Right lobe of liver (tissue), 6 donors: Measurements from ENCODE around the gene RIPK3. TPM values are rescaled to one million over a fixed set of nuclear protein-coding genes. Genes with fewer than 3 reads are reported as not detected.

Source experiments
- ATAC-seq, 4 donors: fragments of 200-7000 bp; cut with Tn5 transposase; one replicate each; pipeline ENCODE4 v1.9.1; 2020; ENCODE audit warnings: mild to moderate bottlenecking in 4 of 4, moderate library complexity in 4 of 4
- DNase-seq, 3 donors: peaks; one replicate each; pipeline ENCODE4 v3.0.0-alpha.2; 2020
- H3K27ac ChIP-seq, 3 donors: fragments of 200-600 bp; one replicate each; pipeline ENCODE4 v1.8.0; 2022
- H3K27me3 ChIP-seq, 2 donors: fragments of 200-600 bp; one replicate each; pipeline ENCODE4 v1.8.0; 2022
- H3K36me3 ChIP-seq, 4 donors: fragments of 200-600 bp; sonication (generic) in 1 of 4; one replicate each; pipeline versions ENCODE4 v1.5.1 to v1.8.0; 2017 to 2022; ENCODE audit warnings: control low read depth in 1 of 4
- H3K4me1 ChIP-seq, 4 donors: fragments of 200-600 bp; sonication (generic) in 1 of 4; one replicate each; pipeline versions ENCODE4 v1.5.1 to v1.8.0; 2017 to 2022; ENCODE audit warnings: control low read depth in 1 of 4
- H3K4me3 ChIP-seq, 3 donors: fragments of 200-600 bp; one replicate each; pipeline ENCODE4 v1.8.0; 2022
- H3K9me3 ChIP-seq, 4 donors: fragments of 200-600 bp; sonication (generic) in 1 of 4; one replicate each; pipeline versions ENCODE4 v1.5.1 to v1.8.0; 2017 to 2022; ENCODE audit warnings: control low read depth in 1 of 4
- POLR2A ChIP-seq: fragments of 450-650 bp; IDR thresholded peaks from one replicate; pipeline ENCODE4 v1.6.1; 2017; ENCODE audit warnings: antibody characterized with exemption, mild to moderate bottlenecking
- WGBS: methylation state at CpG from one replicate; pipeline ENCODE4 v1.1.6; 2018; ENCODE audit warnings: low coverage, low lambda C conversion rate; ENCODE audit not compliant: insufficient coverage; ENCODE audit errors: missing lambda C conversion rate; 5-methylcytosine and 5-hydroxymethylcytosine counted together
- intact Hi-C, 2 donors: fragments of 100-400 bp; cut with DNase I; formaldehyde crosslinking; loops; one replicate each; pipeline versions ENCODE4 v1.11.2 to v1.14.1; 2022
- total RNA-seq, 6 experiments: library from RNA; depleted of rRNA in 2 of 6; stranded (reverse); fragments of >200 nt in 2 of 6; fragmentation: NEBNext Ultra II Directional in 3 of 6; extraction: Animal tissue kit (Norgen Biotek cat#: 25700) in 3 of 6; gene quantifications; one replicate each; pipeline versions ENCODE4 v1.1.0 to v1.2.4, GENCODE V29; 2016 to 2023
- TF ChIP-seq, protein P1 (sequence below), 4 donors: fragments of 200-600 bp in 3 of 4; fragments of 450-650 bp in 1 of 4; IDR thresholded peaks; one replicate each; pipeline versions ENCODE4 v1.5.1 to v1.8.0; 2016 to 2022; ENCODE audit warnings: antibody characterized with exemption in 4 of 4, mild to moderate bottlenecking in 2 of 4
- donor health status: DM: no; HTN: yes; CAD: no.
- donor health status: DM: no; HTN: no; CAD: no.
- donor health status: DM: no; HTN: no; CAD: no.
- donor health status: DM: no; HTN: yes; CAD: no.
- donor health status: DM: no; HTN: yes; CAD: no.

The RIPK3 gene
- total RNA-seq, 6 experiments from 2014 or later: 0.70 to 1.6 (median 0.90) TPM

DNA sequence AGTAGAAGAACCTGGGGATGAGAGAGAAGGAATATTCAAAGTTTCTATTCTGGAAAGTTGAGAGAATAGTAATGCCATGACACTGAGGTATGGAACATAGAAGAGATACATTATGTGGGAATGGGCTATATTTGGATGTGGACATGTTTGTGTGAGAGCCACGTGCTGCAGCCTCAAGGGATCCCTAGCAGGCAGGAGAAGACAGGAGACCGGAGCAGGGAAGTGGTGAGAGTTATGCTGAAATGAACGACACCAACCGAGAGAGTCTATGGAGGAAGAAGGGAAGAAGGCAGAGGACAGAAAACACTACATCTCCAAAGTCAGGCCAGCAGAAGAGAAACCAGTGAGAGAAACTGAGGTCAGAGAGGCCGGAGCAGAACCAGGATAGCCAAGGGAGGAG, 10.0 kb upstream of the RIPK3 start:
- Histone ChIP-seq H3K27me3 (no peaks in the 10 kb centered on the region), H3K9me3 (no peaks in the 10 kb centered on the region), H3K27ac (no peak overlapping the region), H3K36me3 (no peaks in the 10 kb centered on the region), H3K4me3 (no peak overlapping the region), H3K4me1 (peaks cover 0 to 4% (median 0%) of the 10 kb centered on the region in 4 donors)
- no peak for ATAC-seq
- DNase-seq: no peak
- TF ChIP-seq POLR2A: no peak
- TF ChIP-seq, protein P1, sequence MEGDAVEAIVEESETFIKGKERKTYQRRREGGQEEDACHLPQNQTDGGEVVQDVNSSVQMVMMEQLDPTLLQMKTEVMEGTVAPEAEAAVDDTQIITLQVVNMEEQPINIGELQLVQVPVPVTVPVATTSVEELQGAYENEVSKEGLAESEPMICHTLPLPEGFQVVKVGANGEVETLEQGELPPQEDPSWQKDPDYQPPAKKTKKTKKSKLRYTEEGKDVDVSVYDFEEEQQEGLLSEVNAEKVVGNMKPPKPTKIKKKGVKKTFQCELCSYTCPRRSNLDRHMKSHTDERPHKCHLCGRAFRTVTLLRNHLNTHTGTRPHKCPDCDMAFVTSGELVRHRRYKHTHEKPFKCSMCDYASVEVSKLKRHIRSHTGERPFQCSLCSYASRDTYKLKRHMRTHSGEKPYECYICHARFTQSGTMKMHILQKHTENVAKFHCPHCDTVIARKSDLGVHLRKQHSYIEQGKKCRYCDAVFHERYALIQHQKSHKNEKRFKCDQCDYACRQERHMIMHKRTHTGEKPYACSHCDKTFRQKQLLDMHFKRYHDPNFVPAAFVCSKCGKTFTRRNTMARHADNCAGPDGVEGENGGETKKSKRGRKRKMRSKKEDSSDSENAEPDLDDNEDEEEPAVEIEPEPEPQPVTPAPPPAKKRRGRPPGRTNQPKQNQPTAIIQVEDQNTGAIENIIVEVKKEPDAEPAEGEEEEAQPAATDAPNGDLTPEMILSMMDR (IDR thresholded peaks at IDR 0.05): no peak
- 78% methylated on average over 5 of the region's 5 CpGs for WGBS
- intact Hi-C loops: no loop called here

DNA sequence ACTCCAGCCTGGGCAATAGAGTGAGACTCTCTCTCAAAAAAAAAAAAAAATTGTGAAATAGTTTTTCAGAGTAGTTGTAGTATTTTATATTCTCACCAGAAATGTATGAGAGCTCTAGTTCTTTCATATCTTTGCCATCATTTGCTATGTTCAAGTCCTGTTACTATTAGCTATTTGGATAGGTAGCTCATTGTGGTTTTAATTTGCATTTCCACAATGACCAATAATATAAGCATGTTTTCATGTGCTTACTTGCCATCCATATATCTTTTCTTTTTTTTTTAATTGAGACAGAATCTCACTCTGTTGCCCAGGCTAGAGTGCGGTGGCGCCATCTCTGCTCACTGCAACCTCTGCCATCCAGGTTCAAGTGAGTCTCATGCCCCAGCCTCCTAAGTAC, 8.4 kb upstream of the RIPK3 start:
- DNase-seq (no peak), ATAC-seq (no peak)
- H3K4me1 ChIP-seq: peaks cover 0 to 4% (median 0%) of the 10 kb centered on the region in 4 donors
- WGBS: 100% methylated on average over 2 of the region's 2 CpGs
- H3K27me3 ChIP-seq: no peaks in the 10 kb centered on the region
- intact Hi-C loops: no loop called here
- H3K9me3 ChIP-seq: no peaks in the 10 kb centered on the region
- no peak overlapping the region for H3K4me3 ChIP-seq
- H3K27ac ChIP-seq: no peak overlapping the region
- H3K36me3 ChIP-seq: no peaks in the 10 kb centered on the region
- TF ChIP-seq, protein P1 (IDR thresholded peaks at IDR 0.05): no peak
- TF ChIP-seq POLR2A: no peak

DNA sequence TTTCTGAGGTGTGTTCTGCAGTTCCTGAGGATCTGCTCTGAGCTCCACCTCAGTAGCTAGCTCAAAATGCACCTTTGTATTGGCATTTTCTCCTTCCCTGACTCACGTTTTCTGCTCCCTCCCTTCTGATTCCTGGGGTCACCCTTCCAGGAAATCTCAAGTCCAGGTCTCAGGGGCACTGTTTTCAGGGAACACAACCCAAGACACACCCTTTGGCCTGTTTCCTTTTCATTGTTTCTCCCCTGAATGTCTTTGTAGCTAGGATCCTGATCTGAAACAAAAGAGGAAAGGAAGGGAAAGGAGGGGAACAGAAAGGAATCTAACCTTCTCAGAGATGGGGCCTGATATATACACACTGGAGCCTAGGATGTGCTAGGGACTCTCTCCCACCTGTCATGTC, 7.3 kb upstream of the RIPK3 start:
- Histone ChIP-seq H3K27me3 (no peaks in the 10 kb centered on the region), H3K4me3 (no peak overlapping the region), H3K27ac (no peak overlapping the region), H3K36me3 (no peaks in the 10 kb centered on the region), H3K4me1 (peaks cover 0 to 4% (median 0%) of the 10 kb centered on the region in 4 donors), H3K9me3 (no peaks in the 10 kb centered on the region)
- ATAC-seq (no peak), DNase-seq (no peak)
- no peak for TF ChIP-seq POLR2A
- TF ChIP-seq, protein P1 (IDR thresholded peaks at IDR 0.05): no peak
- intact Hi-C loops: no loop called here
- WGBS: 33% methylated on average over 1 of the region's 1 CpG

DNA sequence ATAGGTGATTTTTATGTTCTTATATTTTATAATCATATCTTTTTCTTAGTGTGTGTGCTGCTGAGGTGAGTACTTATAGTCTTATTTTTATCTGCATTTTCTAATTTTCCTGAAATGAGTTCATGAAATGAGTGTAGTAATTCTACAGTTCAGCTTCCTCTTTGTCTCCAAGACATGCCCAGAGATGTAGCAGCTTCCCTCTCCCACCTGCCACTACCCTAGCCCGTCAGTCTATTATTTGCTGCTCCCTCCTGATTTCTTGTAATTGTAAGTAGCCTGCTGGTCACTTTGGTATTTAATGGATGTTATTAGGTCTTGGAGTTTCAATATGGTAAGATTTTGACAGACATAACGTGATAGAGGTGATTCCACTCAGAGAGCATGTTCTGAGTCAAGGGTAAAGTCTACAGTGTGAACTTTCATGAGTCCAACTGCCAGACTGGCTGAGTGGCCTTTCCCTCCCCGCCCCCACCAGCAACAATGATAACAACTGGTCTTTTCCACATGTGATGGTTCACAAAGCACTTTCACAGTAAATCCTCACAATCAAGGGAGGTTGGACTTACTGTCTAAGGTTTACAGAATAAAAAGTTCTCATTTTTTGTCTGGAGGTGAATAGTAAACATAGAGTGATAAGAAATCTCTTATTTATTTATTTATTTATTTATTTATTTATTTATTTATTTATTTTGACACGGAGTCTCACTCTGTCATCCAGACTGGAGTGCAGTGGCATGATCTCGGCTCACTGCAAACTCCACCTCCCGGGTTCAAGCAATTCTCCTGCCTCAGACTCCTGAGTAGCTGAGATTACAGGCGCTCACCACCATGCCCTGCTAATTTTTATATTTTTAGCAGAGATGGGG, 4.2 kb upstream of the RIPK3 start:
- TF ChIP-seq POLR2A: no peak
- TF ChIP-seq, protein P1 (IDR thresholded peaks at IDR 0.05): no peak
- H3K27me3 ChIP-seq: no peaks in the 10 kb centered on the region
- H3K27ac ChIP-seq: no peak overlapping the region
- H3K4me3 ChIP-seq: no peak overlapping the region
- peaks cover 0 to 9% (median 0%) of the 10 kb centered on the region in 4 donors for H3K4me1 ChIP-seq
- peak; percentile 82 to 95 (median 88) for ATAC-seq
- peak in 2 of 3 donors; percentile 70 to 72 for DNase-seq
- no peaks in the 10 kb centered on the region for H3K36me3 ChIP-seq
- intact Hi-C loops: no loop called here
- 24% methylated on average over 5 of the region's 7 CpGs for WGBS
- no peaks in the 10 kb centered on the region for H3K9me3 ChIP-seq
